ENCODE results near the gene TAB2.

The TAB2 gene

GRCh38 chr6:149371154-149371553 lies 53.6 kb downstream of the TAB2 start:
- Histone ChIP-seq H3K4me3 (ENCODE audit: low read depth, low read length) (no peak overlapping the region), H3K9ac (ENCODE audit: low read length) (no peak overlapping the region), H3K36me3 (ENCODE audit: control insufficient read depth, insufficient read depth, low read length) (peaks cover 7% of the 10 kb centered on the region; the same call in 1 of the 2 replicates), H3K4me1 (ENCODE audit: control insufficient read depth, insufficient read depth, low read length) (no peaks in the 10 kb centered on the region), H3K27me3 (ENCODE audit: control insufficient read depth, insufficient read depth, low read length) (no peaks in the 10 kb centered on the region), H3K9me3 (ENCODE audit: control insufficient read depth, insufficient read depth, low read depth, low read length) (no peaks in the 10 kb centered on the region), H3K27ac (ENCODE audit: low read depth, low read length) (no peak overlapping the region)

GRCh38 chr6:149372062-149372461 lies 54.5 kb downstream of the TAB2 start:
- Histone ChIP-seq H3K27me3 (ENCODE audit: control insufficient read depth, insufficient read depth, low read length) (no peaks in the 10 kb centered on the region), H3K27ac (ENCODE audit: low read depth, low read length) (no peak overlapping the region), H3K36me3 (ENCODE audit: control insufficient read depth, insufficient read depth, low read length) (peaks cover 7% of the 10 kb centered on the region; the same call in 1 of the 2 replicates), H3K9ac (ENCODE audit: low read length) (no peak overlapping the region), H3K4me1 (ENCODE audit: control insufficient read depth, insufficient read depth, low read length) (no peaks in the 10 kb centered on the region), H3K4me3 (ENCODE audit: low read depth, low read length) (no peak overlapping the region), H3K9me3 (ENCODE audit: control insufficient read depth, insufficient read depth, low read depth, low read length) (no peaks in the 10 kb centered on the region)

GRCh38 chr6:149373511-149373910 lies 56.0 kb downstream of the TAB2 start:
- Histone ChIP-seq H3K9ac (ENCODE audit: low read length) (no peak overlapping the region), H3K9me3 (ENCODE audit: control insufficient read depth, insufficient read depth, low read depth, low read length) (no peaks in the 10 kb centered on the region), H3K4me1 (ENCODE audit: control insufficient read depth, insufficient read depth, low read length) (no peaks in the 10 kb centered on the region), H3K4me3 (ENCODE audit: low read depth, low read length) (no peak overlapping the region), H3K27ac (ENCODE audit: low read depth, low read length) (no peak overlapping the region), H3K36me3 (ENCODE audit: control insufficient read depth, insufficient read depth, low read length) (peaks cover 18% of the 10 kb centered on the region), H3K27me3 (ENCODE audit: control insufficient read depth, insufficient read depth, low read length) (no peaks in the 10 kb centered on the region)

GRCh38 chr6:149379977-149380376 lies 62.5 kb downstream of the TAB2 start:
- H3K4me3 ChIP-seq (ENCODE audit: low read depth, low read length), result no peak overlapping the region
- H3K9me3 ChIP-seq (ENCODE audit: control insufficient read depth, insufficient read depth, low read depth, low read length), result no peaks in the 10 kb centered on the region
- H3K27me3 ChIP-seq (ENCODE audit: control insufficient read depth, insufficient read depth, low read length), result no peaks in the 10 kb centered on the region
- H3K27ac ChIP-seq (ENCODE audit: low read depth, low read length), result no peak overlapping the region
- peaks cover 45% of the 10 kb centered on the region for H3K36me3 ChIP-seq (ENCODE audit: control insufficient read depth, insufficient read depth, low read length)
- no peaks in the 10 kb centered on the region for H3K4me1 ChIP-seq (ENCODE audit: control insufficient read depth, insufficient read depth, low read length)
- no peak overlapping the region for H3K9ac ChIP-seq (ENCODE audit: low read length)

- no peak overlapping the region for H3K27ac ChIP-seq (ENCODE audit: low read depth, low read length)
- no peaks in the 10 kb centered on the region for H3K27me3 ChIP-seq (ENCODE audit: control insufficient read depth, insufficient read depth, low read length)
- H3K9ac ChIP-seq (ENCODE audit: low read length), result no peak overlapping the region
- H3K4me3 ChIP-seq (ENCODE audit: low read depth, low read length), result no peak overlapping the region
- H3K4me1 ChIP-seq (ENCODE audit: control insufficient read depth, insufficient read depth, low read length), result no peaks in the 10 kb centered on the region
- H3K9me3 ChIP-seq (ENCODE audit: control insufficient read depth, insufficient read depth, low read depth, low read length), result no peaks in the 10 kb centered on the region
- peaks cover 45% of the 10 kb centered on the region for H3K36me3 ChIP-seq (ENCODE audit: control insufficient read depth, insufficient read depth, low read length)
Measured at GRCh38 chr6:149380523-149380922, 63.0 kb downstream of the TAB2 start.

- Histone ChIP-seq H3K9me3 (ENCODE audit: control insufficient read depth, insufficient read depth, low read depth, low read length) (0 out of 2 replicates have a peak, but pooled peaks cover 4% of the 10 kb centered on the region), H3K27ac (ENCODE audit: low read depth, low read length) (no peak overlapping the region), H3K27me3 (ENCODE audit: control insufficient read depth, insufficient read depth, low read length) (no peaks in the 10 kb centered on the region), H3K4me1 (ENCODE audit: control insufficient read depth, insufficient read depth, low read length) (no peaks in the 10 kb centered on the region), H3K4me3 (ENCODE audit: low read depth, low read length) (no peak overlapping the region), H3K36me3 (ENCODE audit: control insufficient read depth, insufficient read depth, low read length) (peaks cover 35% of the 10 kb centered on the region), H3K9ac (ENCODE audit: low read length) (no peak overlapping the region)
Measured at GRCh38 chr6:149383371-149383770, 65.9 kb downstream of the TAB2 start.

- 0 out of 2 replicates have a peak, but pooled peaks cover 4% of the 10 kb centered on the region for H3K9me3 ChIP-seq (ENCODE audit: control insufficient read depth, insufficient read depth, low read depth, low read length)
- H3K36me3 ChIP-seq (ENCODE audit: control insufficient read depth, insufficient read depth, low read length), result peaks cover 25% of the 10 kb centered on the region
- no peaks in the 10 kb centered on the region for H3K27me3 ChIP-seq (ENCODE audit: control insufficient read depth, insufficient read depth, low read length)
Measured at GRCh38 chr6:149384464-149384863, 67.0 kb downstream of the TAB2 start.

GRCh38 chr6:149385998-149386646 lies 68.6 kb downstream of the TAB2 start:
- H3K4me1 ChIP-seq (ENCODE audit: control insufficient read depth, insufficient read depth, low read length), result no peaks in the 10 kb centered on the region
- 0 out of 2 replicates have a peak, but pooled peaks cover 4% of the 10 kb centered on the region for H3K9me3 ChIP-seq (ENCODE audit: control insufficient read depth, insufficient read depth, low read depth, low read length)
- H3K36me3 ChIP-seq (ENCODE audit: control insufficient read depth, insufficient read depth, low read length), result peaks cover 12% of the 10 kb centered on the region
- no peak overlapping the region for H3K4me3 ChIP-seq (ENCODE audit: low read depth, low read length)
- H3K9ac ChIP-seq (ENCODE audit: low read length), result no peak overlapping the region
- no peaks in the 10 kb centered on the region for H3K27me3 ChIP-seq (ENCODE audit: control insufficient read depth, insufficient read depth, low read length)
- H3K27ac ChIP-seq (ENCODE audit: low read depth, low read length), result no peak overlapping the region

More at GRCh38 chr6:149384464-149384863, 67.0 kb downstream of the TAB2 start:
- Histone ChIP-seq H3K9ac (ENCODE audit: low read length) (no peak overlapping the region), H3K4me1 (ENCODE audit: control insufficient read depth, insufficient read depth, low read length) (no peaks in the 10 kb centered on the region), H3K27ac (ENCODE audit: low read depth, low read length) (no peak overlapping the region), H3K4me3 (ENCODE audit: low read depth, low read length) (no peak overlapping the region)

GRCh38 chr6:149387779-149388512 lies 70.4 kb downstream of the TAB2 start:
- Histone ChIP-seq H3K4me1 (ENCODE audit: control insufficient read depth, insufficient read depth, low read length) (no peaks in the 10 kb centered on the region), H3K4me3 (ENCODE audit: low read depth, low read length) (no peak overlapping the region), H3K9ac (ENCODE audit: low read length) (no peak overlapping the region), H3K27ac (ENCODE audit: low read depth, low read length) (no peak overlapping the region), H3K9me3 (ENCODE audit: control insufficient read depth, insufficient read depth, low read depth, low read length) (0 out of 2 replicates have a peak, but pooled peaks cover 4% of the 10 kb centered on the region), H3K36me3 (ENCODE audit: control insufficient read depth, insufficient read depth, low read length) (peaks cover 7% of the 10 kb centered on the region), H3K27me3 (ENCODE audit: control insufficient read depth, insufficient read depth, low read length) (no peaks in the 10 kb centered on the region)

GRCh38 chr6:149389509-149390297 lies 72.2 kb downstream of the TAB2 start:
- Histone ChIP-seq H3K4me1 (ENCODE audit: control insufficient read depth, insufficient read depth, low read length) (no peaks in the 10 kb centered on the region), H3K9ac (ENCODE audit: low read length) (no peak overlapping the region), H3K27me3 (ENCODE audit: control insufficient read depth, insufficient read depth, low read length) (no peaks in the 10 kb centered on the region), H3K4me3 (ENCODE audit: low read depth, low read length) (no peak overlapping the region), H3K27ac (ENCODE audit: low read depth, low read length) (no peak overlapping the region), H3K36me3 (ENCODE audit: control insufficient read depth, insufficient read depth, low read length) (no peaks in the 10 kb centered on the region), H3K9me3 (ENCODE audit: control insufficient read depth, insufficient read depth, low read depth, low read length) (0 out of 2 replicates have a peak, but pooled peaks cover 4% of the 10 kb centered on the region)
